Ovary (tissue), 9 donors: ENCODE measurements around the gene NECAB2. TPM values are rescaled to one million over a fixed set of nuclear protein-coding genes. Genes with fewer than 3 reads are reported as not detected.

Source experiments
- DNase-seq, 5 donors: peaks; one replicate each; pipeline ENCODE4 v3.0.0-alpha.2; 2019 to 2020
- H3K27ac ChIP-seq, 2 donors: fragments of 200-600 bp; one replicate each; pipeline versions ENCODE4 v1.5.1 to v1.8.0; 2019 to 2022
- H3K27me3 ChIP-seq: fragments of 200-600 bp; one replicate; pipeline ENCODE4 v1.8.0; 2022
- H3K36me3 ChIP-seq: fragments of 200-600 bp; sonication (generic); one replicate; pipeline ENCODE4 v1.5.1; 2019
- H3K4me1 ChIP-seq: one replicate; pipeline ENCODE4 v1.8.1; 2013; ENCODE audit warnings: mild to moderate bottlenecking, moderate library complexity; ENCODE audit not compliant: insufficient read depth
- H3K4me3 ChIP-seq: fragments of 200-600 bp; sonication (generic); one replicate; pipeline ENCODE4 v1.5.1; 2017
- H3K9me3 ChIP-seq, 2 donors: fragments of 200-600 bp in 1 of 2; sonication (generic) in 1 of 2; one replicate each; pipeline versions ENCODE4 v1.5.1 to v1.8.1; 2013 to 2019; ENCODE audit warnings: mild to moderate bottlenecking in 1 of 2, moderate library complexity in 1 of 2
- EP300 ChIP-seq: sonication (generic); formaldehyde crosslinking; IDR thresholded peaks from one replicate; pipeline ENCODE4 v1.6.1; 2017; ENCODE audit warnings: antibody characterized with exemption
- POLR2A ChIP-seq: fragments of 450-650 bp; IDR thresholded peaks from one replicate; pipeline ENCODE4 v1.6.1; 2017; ENCODE audit warnings: antibody characterized with exemption, mild to moderate bottlenecking, moderate library complexity
- WGBS, 3 donors: extraction: QIAGEN DNeasy Blood & Tissue Kit in 1 of 3; methylation state at CpG; one replicate each; pipeline versions ENCODE4 v1.1.5 to v1.1.7; 2013 to 2017; 5-methylcytosine and 5-hydroxymethylcytosine counted together
- intact Hi-C, 4 donors: fragments of 100-400 bp; cut with DNase I; formaldehyde crosslinking; loops; one replicate each; pipeline versions ENCODE4 v1.11.0 to v1.15.1; 2022 to 2023
- polyA plus RNA-seq, 2 donors: library from polyadenylated mRNA; stranded (reverse); fragments of 200-250 nt in 1 of 2; fragments of 350-450 nt in 1 of 2; fragmentation: Illumina TruSeq in 1 of 2; extraction: RNeasy Lipid Tissue Mini Kit (QIAGEN cat#74804) in 1 of 2; gene quantifications; one replicate each; pipeline ENCODE4 v1.2.3, GENCODE V29; 2013 to 2014
- total RNA-seq, 7 donors: library from RNA; depleted of rRNA in 2 of 7; stranded (reverse); fragments of >200 nt in 2 of 7; fragmentation: NEBNext Ultra II Directional in 3 of 7; extraction: Animal tissue kit (Norgen Biotek cat#: 25700) in 3 of 7; gene quantifications; one replicate each; pipeline versions ENCODE4 v1.1.0 to v1.2.4, GENCODE V29; 2016 to 2023
- TF ChIP-seq, protein P1 (sequence below), 3 donors: fragments of 450-650 bp in 2 of 3; fragments of 200-600 bp in 1 of 3; IDR thresholded peaks; one replicate each; pipeline versions ENCODE4 v1.5.1 to v1.8.0; 2016 to 2022; ENCODE audit warnings: antibody characterized with exemption in 3 of 3, mild to moderate bottlenecking in 1 of 3
- donor health status: DM: no; HTN: no; CAD: no; lungs with moderate emphysema.
- donor health status: DM: no; HTN: no; CAD: no.
- donor health status: Bipolar disorder and iron deficiency.
- donor health status: DM: yes; HTN: yes; CAD: no.
- donor health status: DM: no; HTN: no; CAD: no.
- donor health status: DM: yes; HTN: yes; CAD: no.

The NECAB2 gene
- total and polyA plus RNA-seq, 9 donors: 0.20 to 1.6 (median 0.50) TPM; not detected in 4

GRCh38 chr16:83925095-83925905 is 42.7 kb upstream of the NECAB2 start:
- Histone ChIP-seq H3K27me3 (no peaks in the 10 kb centered on the region), H3K9me3 (no peaks in the 10 kb centered on the region), H3K36me3 (no peaks in the 10 kb centered on the region), H3K4me3 (no peak overlapping the region), H3K4me1 (no peaks in the 10 kb centered on the region), H3K27ac (no peak overlapping the region)
- TF ChIP-seq, protein P1, sequence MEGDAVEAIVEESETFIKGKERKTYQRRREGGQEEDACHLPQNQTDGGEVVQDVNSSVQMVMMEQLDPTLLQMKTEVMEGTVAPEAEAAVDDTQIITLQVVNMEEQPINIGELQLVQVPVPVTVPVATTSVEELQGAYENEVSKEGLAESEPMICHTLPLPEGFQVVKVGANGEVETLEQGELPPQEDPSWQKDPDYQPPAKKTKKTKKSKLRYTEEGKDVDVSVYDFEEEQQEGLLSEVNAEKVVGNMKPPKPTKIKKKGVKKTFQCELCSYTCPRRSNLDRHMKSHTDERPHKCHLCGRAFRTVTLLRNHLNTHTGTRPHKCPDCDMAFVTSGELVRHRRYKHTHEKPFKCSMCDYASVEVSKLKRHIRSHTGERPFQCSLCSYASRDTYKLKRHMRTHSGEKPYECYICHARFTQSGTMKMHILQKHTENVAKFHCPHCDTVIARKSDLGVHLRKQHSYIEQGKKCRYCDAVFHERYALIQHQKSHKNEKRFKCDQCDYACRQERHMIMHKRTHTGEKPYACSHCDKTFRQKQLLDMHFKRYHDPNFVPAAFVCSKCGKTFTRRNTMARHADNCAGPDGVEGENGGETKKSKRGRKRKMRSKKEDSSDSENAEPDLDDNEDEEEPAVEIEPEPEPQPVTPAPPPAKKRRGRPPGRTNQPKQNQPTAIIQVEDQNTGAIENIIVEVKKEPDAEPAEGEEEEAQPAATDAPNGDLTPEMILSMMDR (IDR thresholded peaks at IDR 0.05): no peak
- TF ChIP-seq POLR2A (no peak), EP300 (no peak)
- intact Hi-C loops: no loop called here
- 79 to 81% (median 80%) methylated on average over 12 of the region's 12 CpGs for WGBS, 3 donors
- DNase-seq: no peak

DNA sequence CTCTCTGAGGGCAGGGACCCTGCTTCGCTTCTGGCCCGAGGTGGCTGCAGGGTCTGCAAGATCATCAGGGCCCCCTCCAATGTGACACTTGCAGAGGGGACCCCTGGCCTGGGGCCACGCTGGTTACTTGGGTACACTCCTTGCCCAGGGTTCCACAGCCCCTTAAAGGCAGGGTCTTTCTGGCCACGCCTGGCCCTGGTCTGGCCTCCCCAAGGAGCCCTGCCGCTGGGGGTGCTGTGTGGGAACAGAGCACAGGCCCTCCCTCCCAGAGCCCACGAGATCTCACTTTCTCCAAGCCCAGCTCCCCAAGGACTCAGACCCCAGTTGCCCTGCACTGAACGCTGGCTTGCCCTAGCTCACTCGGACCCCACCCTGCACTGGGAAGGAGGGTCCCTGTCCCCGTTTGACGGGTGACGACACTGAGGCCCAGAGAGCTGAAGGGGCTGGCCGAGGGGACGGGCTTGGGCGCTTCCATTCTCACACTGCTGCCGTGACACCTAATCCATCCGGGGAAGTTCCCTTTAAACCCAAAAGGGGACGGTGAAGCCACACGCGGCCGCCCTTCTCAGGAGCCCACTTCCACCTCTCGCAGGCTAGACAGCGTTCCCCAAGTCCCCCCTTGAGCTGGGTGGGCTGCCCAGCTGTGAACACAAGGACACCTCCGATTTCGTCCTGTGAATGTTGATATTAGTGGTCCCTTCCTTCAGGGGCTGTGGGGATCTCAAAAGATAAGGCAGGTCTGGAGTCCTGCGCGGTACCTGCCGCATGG is 41.9 kb upstream of the NECAB2 start:
- Histone ChIP-seq H3K27ac (no peak overlapping the region), H3K36me3 (no peaks in the 10 kb centered on the region), H3K9me3 (no peaks in the 10 kb centered on the region), H3K4me3 (no peak overlapping the region), H3K4me1 (no peaks in the 10 kb centered on the region), H3K27me3 (no peaks in the 10 kb centered on the region)
- no peak for DNase-seq
- 44 to 54% (median 51%) methylated on average over 27 of the region's 27 CpGs for WGBS, 3 donors
- TF ChIP-seq EP300 (no peak), POLR2A (no peak)
- TF ChIP-seq, protein P1 (IDR thresholded peaks at IDR 0.05): no peak
- intact Hi-C loops: no loop called here

DNA sequence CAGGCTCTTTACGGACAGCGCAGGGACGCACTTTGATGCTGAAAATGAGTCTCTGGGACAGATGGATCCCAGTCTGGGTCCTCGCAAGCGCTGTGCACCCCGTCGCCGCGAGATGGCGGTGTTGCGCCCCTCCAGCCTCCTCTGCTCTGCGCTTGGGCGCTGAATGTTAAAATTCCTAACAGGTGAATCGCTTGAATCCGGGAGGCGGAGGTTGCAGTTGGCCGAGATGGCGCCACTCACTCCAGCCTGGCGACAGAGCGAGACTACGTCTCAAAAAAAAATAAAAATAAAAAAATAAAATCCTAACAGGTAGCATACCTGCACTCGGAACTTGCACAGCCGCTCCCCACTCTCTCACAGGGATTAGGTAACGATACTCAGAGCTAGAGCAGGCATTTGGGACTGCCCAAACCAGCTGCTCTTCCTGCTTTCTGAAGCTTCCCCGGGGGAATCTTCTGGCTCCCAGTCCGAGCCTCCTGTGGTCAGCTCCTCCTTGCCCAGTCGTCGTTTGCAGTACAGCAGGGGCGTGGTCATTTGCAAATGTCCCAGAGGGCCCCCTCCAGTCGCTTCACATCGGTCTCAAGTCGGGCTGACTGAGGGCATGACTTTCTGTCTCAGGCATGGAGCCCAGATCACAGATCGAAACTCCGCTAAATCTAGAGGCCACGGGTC is 41.2 kb upstream of the NECAB2 start:
- Histone ChIP-seq H3K27me3 (no peaks in the 10 kb centered on the region), H3K9me3 (no peaks in the 10 kb centered on the region), H3K27ac (no peak overlapping the region), H3K36me3 (no peaks in the 10 kb centered on the region), H3K4me1 (no peaks in the 10 kb centered on the region), H3K4me3 (no peak overlapping the region)
- DNase-seq: peak; percentile 55 to 85 (median 76)
- 21 to 23% (median 22%) methylated on average over 35 of the region's 35 CpGs for WGBS, 3 donors
- no peak for TF ChIP-seq EP300
- TF ChIP-seq, protein P1 (IDR thresholded peaks at IDR 0.05): peak; percentile 59 to 92 (median 73)
- intact Hi-C loops: no loop called here

DNA sequence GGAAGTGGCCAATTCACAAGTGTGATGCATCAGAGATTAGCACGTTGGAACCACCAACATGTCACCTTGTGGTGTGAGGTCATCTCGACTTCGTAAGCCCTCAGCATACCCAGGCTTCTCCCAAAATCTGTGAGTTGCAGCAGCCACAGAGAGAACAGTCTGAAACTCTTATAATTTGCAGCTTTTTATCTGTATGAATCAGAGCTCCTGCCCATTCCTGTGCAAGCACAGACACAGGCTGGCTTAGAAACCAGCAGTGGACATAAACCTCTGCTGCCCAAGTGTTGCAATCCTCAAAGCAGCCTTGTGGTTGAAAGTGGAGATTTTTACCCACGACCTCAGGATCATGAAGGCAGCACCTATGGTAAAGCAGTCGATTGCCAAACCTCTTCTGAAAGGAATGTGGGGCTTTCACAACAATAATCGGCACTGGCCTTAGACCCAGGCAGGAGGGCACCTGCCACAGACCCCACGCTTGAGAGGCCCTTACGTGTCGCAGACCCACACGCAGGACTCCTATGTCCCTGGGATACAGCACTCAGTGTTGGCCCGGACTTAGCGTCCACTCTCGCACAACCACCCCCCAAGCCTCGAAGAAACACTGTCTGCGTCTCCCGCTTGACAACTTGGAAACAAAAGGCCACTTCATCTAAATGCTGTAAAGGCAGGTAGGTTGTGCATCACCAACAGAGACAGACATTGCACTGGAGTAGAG is 39.5 kb upstream of the NECAB2 start:
- no peak for DNase-seq
- WGBS, 3 donors: 83 to 84% (median 84%) methylated on average over 16 of the region's 16 CpGs
- no peak overlapping the region for H3K4me3 ChIP-seq
- TF ChIP-seq EP300: no peak
- no peak for TF ChIP-seq POLR2A
- TF ChIP-seq, protein P1 (IDR thresholded peaks at IDR 0.05): no peak
- no peaks in the 10 kb centered on the region for H3K27me3 ChIP-seq
- no peaks in the 10 kb centered on the region for H3K4me1 ChIP-seq
- intact Hi-C loops: no loop called here
- H3K27ac ChIP-seq: no peak overlapping the region
- H3K9me3 ChIP-seq: no peaks in the 10 kb centered on the region
- H3K36me3 ChIP-seq: no peaks in the 10 kb centered on the region
